Mesenchymal stem cell (in vitro differentiated cells and primary cell): ENCODE measurements around the gene NRG2.

Source experiments
- DNase-seq: peaks from one replicate; pipeline ENCODE4 v3.0.0-alpha.2; 2013
- H2AFZ ChIP-seq: one replicate; pipeline ENCODE4 v1.6.1; 2013; ENCODE audit warnings: low read depth, mild to moderate bottlenecking, control low read depth, inconsistent platforms, low read length, moderate library complexity
- H2AK5ac ChIP-seq: 2 replicates; pipeline ENCODE4 v1.6.1; 2013; ENCODE audit warnings: low read length, moderate library complexity, mild to moderate bottlenecking, inconsistent platforms; ENCODE audit not compliant: severe bottlenecking
- H2BK120ac ChIP-seq: one replicate; pipeline ENCODE4 v1.6.1; 2013; ENCODE audit warnings: low read depth, mild to moderate bottlenecking, inconsistent platforms, low read length, moderate library complexity
- H2BK12ac ChIP-seq, 2 experiments: one replicate each; pipeline ENCODE4 v1.6.1; 2013; ENCODE audit warnings: inconsistent platforms in 2 of 2, low read length in 2 of 2, mild to moderate bottlenecking in 2 of 2, moderate library complexity in 2 of 2, control low read depth in 1 of 2
- H2BK15ac ChIP-seq: one replicate; pipeline ENCODE4 v1.6.1; 2013; ENCODE audit warnings: mild to moderate bottlenecking, low read depth, inconsistent platforms; ENCODE audit not compliant: poor library complexity, severe bottlenecking
- H2BK5ac ChIP-seq: 2 replicates; pipeline ENCODE4 v1.6.1; 2013; ENCODE audit warnings: low read depth, mild to moderate bottlenecking, low read length, control low read depth, inconsistent platforms; ENCODE audit not compliant: poor library complexity, severe bottlenecking
- H3K14ac ChIP-seq, 2 experiments: one replicate each; pipeline ENCODE4 v1.6.1; 2013; ENCODE audit warnings: inconsistent platforms in 2 of 2, low read length in 2 of 2, control low read depth in 1 of 2, mild to moderate bottlenecking in 1 of 2, moderate library complexity in 1 of 2
- H3K18ac ChIP-seq, 2 experiments: one replicate each; pipeline ENCODE4 v1.6.1; 2013; ENCODE audit warnings: inconsistent platforms in 2 of 2, low read length in 2 of 2, control low read depth in 1 of 2, low read depth in 1 of 2, mild to moderate bottlenecking in 1 of 2
- H3K23ac ChIP-seq, 2 experiments: one replicate each; pipeline ENCODE4 v1.6.1; 2013; ENCODE audit warnings: inconsistent platforms in 2 of 2, low read length in 2 of 2, mild to moderate bottlenecking in 2 of 2, moderate library complexity in 2 of 2, control low read depth in 1 of 2
- H3K27ac ChIP-seq: 2 replicates; pipeline ENCODE4 v1.5.1; 2013; ENCODE audit warnings: mild to moderate bottlenecking, moderate library complexity, low read length, control low read depth, inconsistent platforms; ENCODE audit not compliant: poor library complexity, severe bottlenecking
- H3K27me3 ChIP-seq, 2 experiments: 2 replicates each; pipeline versions ENCODE4 v1.6.1 to v1.7.0; 2013; ENCODE audit warnings: low read length in 2 of 2, mild to moderate bottlenecking in 2 of 2, moderate library complexity in 2 of 2, control low read depth in 1 of 2, inconsistent platforms in 1 of 2; ENCODE audit not compliant: control insufficient read depth in 1 of 2, insufficient read depth in 1 of 2
- H3K36me3 ChIP-seq, 2 experiments: 2 replicates each; pipeline versions ENCODE4 v1.6.1 to v1.7.0; 2013; ENCODE audit warnings: low read length in 2 of 2, control low read depth in 1 of 2, inconsistent platforms in 1 of 2, low read depth in 1 of 2, mild to moderate bottlenecking in 1 of 2; ENCODE audit not compliant: insufficient read depth in 2 of 2, control insufficient read depth in 1 of 2
- H3K4ac ChIP-seq, 2 experiments: one replicate each; pipeline ENCODE4 v1.6.1; 2013; ENCODE audit warnings: inconsistent platforms in 2 of 2, low read length in 2 of 2, mild to moderate bottlenecking in 2 of 2, moderate library complexity in 2 of 2, control low read depth in 1 of 2, low read depth in 1 of 2
- H3K4me1 ChIP-seq: 2 replicates; pipeline ENCODE4 v1.6.1; 2013; ENCODE audit warnings: low read depth, low read length, control low read depth; ENCODE audit not compliant: control insufficient read depth, insufficient read depth
- H3K4me2 ChIP-seq: 2 replicates; pipeline ENCODE4 v1.6.1; 2013; ENCODE audit warnings: low read length, mild to moderate bottlenecking, inconsistent platforms; ENCODE audit not compliant: poor library complexity, severe bottlenecking
- H3K4me3 ChIP-seq, 2 experiments: 2 replicates each; pipeline versions ENCODE4 v1.5.1 to v1.7.0; 2013; ENCODE audit warnings: low read length in 2 of 2, mild to moderate bottlenecking in 2 of 2, control low read depth in 1 of 2, low read depth in 1 of 2; ENCODE audit not compliant: insufficient read depth in 1 of 2
- H3K79me1 ChIP-seq: replicated peaks from 2 replicates; pipeline ENCODE4 v1.6.1; 2013; ENCODE audit warnings: mild to moderate bottlenecking, control low read depth, low read length, inconsistent platforms; ENCODE audit not compliant: poor library complexity, severe bottlenecking
- H3K9ac ChIP-seq: 2 replicates; pipeline ENCODE4 v1.7.0; 2013; ENCODE audit warnings: mild to moderate bottlenecking, low read length, moderate library complexity
- H3K9me3 ChIP-seq: 2 replicates; pipeline ENCODE4 v1.7.0; 2013; ENCODE audit warnings: mild to moderate bottlenecking, low read length; ENCODE audit not compliant: control insufficient read depth
- H4K8ac ChIP-seq: one replicate; pipeline ENCODE4 v1.6.1; 2013; ENCODE audit warnings: inconsistent platforms, mild to moderate bottlenecking, low read length, moderate library complexity
- H4K91ac ChIP-seq: one replicate; pipeline ENCODE4 v1.6.1; 2013; ENCODE audit warnings: mild to moderate bottlenecking, low read length, inconsistent platforms
- WGBS: methylation state at CpG from one replicate; pipeline ENCODE4 v1.1.7; 2013; ENCODE audit warnings: mixed read lengths; 5-methylcytosine and 5-hydroxymethylcytosine counted together

The NRG2 gene

GRCh38 chr5:139995929-139996328, 47.2 kb downstream of the NRG2 start:
- Histone ChIP-seq H2AFZ (no peak overlapping the region), H4K8ac (no peak overlapping the region), H3K4me2 (no peak overlapping the region), H3K23ac (no peak overlapping the region), H3K9me3 (no peaks in the 10 kb centered on the region), H3K4me3 (no peak overlapping the region), H3K79me1 (no peaks in the 10 kb centered on the region), H2BK15ac (no peak overlapping the region), H3K4me1 (no peaks in the 10 kb centered on the region), H3K18ac (no peak overlapping the region), H2BK120ac (no peak overlapping the region), H3K27me3 (peaks cover 3 to 56% of the 10 kb centered on the region in 2 experiments), H4K91ac (no peak overlapping the region), H2AK5ac (no peak overlapping the region), H3K4ac (no peak overlapping the region), H3K9ac (no peak overlapping the region), H3K36me3 (no peaks in the 10 kb centered on the region), H3K27ac (no peak overlapping the region), H2BK12ac (no peak overlapping the region), H3K14ac (no peak overlapping the region), H2BK5ac (no peak overlapping the region)
- no peak for DNase-seq
- 80% methylated on average over 1 of the region's 1 CpG for WGBS

DNA sequence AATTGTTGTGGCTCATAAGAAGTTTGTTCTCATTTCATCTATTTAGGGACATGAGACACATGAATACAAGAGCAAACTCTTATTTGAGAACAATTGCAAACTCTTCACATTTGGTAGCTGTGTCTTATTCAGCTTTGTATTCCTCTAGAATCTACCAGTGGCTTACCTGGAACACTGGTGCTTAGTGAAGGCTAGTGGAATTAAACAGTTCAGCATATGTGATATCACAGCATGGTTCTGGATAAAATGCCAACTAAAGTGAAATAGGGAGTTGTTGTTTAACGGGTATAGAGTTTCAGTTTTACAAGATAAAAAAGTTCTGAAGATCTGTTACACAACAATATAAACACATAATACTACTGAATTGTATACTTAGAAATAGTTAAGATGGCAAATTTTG, 48.9 kb downstream of the NRG2 start:
- no peak overlapping the region for H2BK15ac ChIP-seq
- H3K79me1 ChIP-seq: no peaks in the 10 kb centered on the region
- no peak overlapping the region for H3K23ac ChIP-seq
- H3K27me3 ChIP-seq: peaks cover 0 to 40% of the 10 kb centered on the region in 2 experiments
- no peaks in the 10 kb centered on the region for H3K36me3 ChIP-seq
- no peak overlapping the region for H2BK5ac ChIP-seq
- no peak overlapping the region for H4K91ac ChIP-seq
- no peak overlapping the region for H2AK5ac ChIP-seq
- no peak overlapping the region for H3K4me3 ChIP-seq
- DNase-seq: no peak
- no peak overlapping the region for H3K14ac ChIP-seq
- H3K27ac ChIP-seq: no peak overlapping the region
- no peaks in the 10 kb centered on the region for H3K4me1 ChIP-seq
- no peaks in the 10 kb centered on the region for H3K9me3 ChIP-seq
- H2AFZ ChIP-seq: no peak overlapping the region
- H4K8ac ChIP-seq: no peak overlapping the region
- H3K9ac ChIP-seq: no peak overlapping the region
- WGBS: no CpG with 5 or more reads among the region's 1 CpG
- no peak overlapping the region for H3K18ac ChIP-seq
- H3K4ac ChIP-seq: no peak overlapping the region
- H2BK120ac ChIP-seq: no peak overlapping the region
- no peak overlapping the region for H3K4me2 ChIP-seq
- no peak overlapping the region for H2BK12ac ChIP-seq

DNA sequence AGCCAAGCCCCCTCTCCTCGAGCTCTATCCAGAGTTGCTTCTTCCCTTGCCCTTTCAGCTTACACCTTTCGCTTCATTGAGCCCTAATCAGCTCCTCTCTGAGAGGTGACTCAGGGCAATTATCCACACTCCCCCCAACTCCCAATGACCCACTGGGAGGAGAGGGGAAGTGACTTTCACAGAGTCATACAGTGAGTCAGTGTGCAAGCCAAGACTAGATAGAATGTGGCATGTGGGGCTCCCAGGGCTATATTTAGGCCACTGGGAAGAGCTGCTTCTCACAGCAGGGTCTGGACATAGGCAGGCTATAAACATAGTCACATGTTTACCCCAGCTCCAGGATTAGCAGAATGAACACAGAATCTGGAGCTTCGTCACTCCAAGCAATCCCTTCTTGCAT, 57.4 kb downstream of the NRG2 start:
- Histone ChIP-seq H3K36me3 (no peaks in the 10 kb centered on the region), H2BK12ac (no peak overlapping the region), H4K8ac (no peak overlapping the region), H3K18ac (no peak overlapping the region), H3K9ac (peak overlapping the region; percentile 44), H3K4me2 (peak overlapping the region; percentile 40), H3K79me1 (no peaks in the 10 kb centered on the region), H4K91ac (no peak overlapping the region), H2AFZ (no peak overlapping the region), H3K14ac (no peak overlapping the region), H2BK120ac (no peak overlapping the region), H2BK5ac (no peak overlapping the region), H3K4me3 (peak overlapping the region in 1 of 2 experiments; percentile 46), H3K9me3 (no peaks in the 10 kb centered on the region), H3K27ac (no peak overlapping the region), H2AK5ac (no peak overlapping the region), H3K4me1 (peaks cover 10% of the 10 kb centered on the region), H2BK15ac (no peak overlapping the region), H3K27me3 (peaks cover 0 to 26% of the 10 kb centered on the region in 2 experiments), H3K4ac (no peak overlapping the region), H3K23ac (no peak overlapping the region)
- DNase-seq: peak; percentile 96
- WGBS: 7% methylated on average over 3 of the region's 3 CpGs

GRCh38 chr5:139985290-139985689, 57.8 kb downstream of the NRG2 start:
- H3K36me3 ChIP-seq: no peaks in the 10 kb centered on the region
- peaks cover 0 to 30% of the 10 kb centered on the region in 2 experiments for H3K27me3 ChIP-seq
- peak overlapping the region; percentile 8 for H3K27ac ChIP-seq
- no peaks in the 10 kb centered on the region for H3K9me3 ChIP-seq
- H3K4me3 ChIP-seq: peak overlapping the region in 1 of 2 experiments; percentile 46
- no peak overlapping the region for H2BK5ac ChIP-seq
- peak overlapping the region; percentile 44 for H3K9ac ChIP-seq
- peak overlapping the region in 1 of 2 experiments; percentile 57 for H2BK12ac ChIP-seq
- no peak overlapping the region for H3K4ac ChIP-seq
- DNase-seq: no peak
- no peak overlapping the region for H3K14ac ChIP-seq
- H3K4me2 ChIP-seq: no peak overlapping the region
- no peaks in the 10 kb centered on the region for H3K79me1 ChIP-seq
- peak overlapping the region in 1 of 2 experiments; percentile 21 for H3K18ac ChIP-seq
- H4K91ac ChIP-seq: no peak overlapping the region
- no peak overlapping the region for H2AFZ ChIP-seq
- no peak overlapping the region for H4K8ac ChIP-seq
- H3K4me1 ChIP-seq: peaks cover 10% of the 10 kb centered on the region
- H2BK120ac ChIP-seq: no peak overlapping the region
- no peak overlapping the region for H3K23ac ChIP-seq
- no peak overlapping the region for H2AK5ac ChIP-seq
- H2BK15ac ChIP-seq: no peak overlapping the region
- WGBS: 27% methylated on average over 4 of the region's 5 CpGs
